Central memory CD4-positive, alpha-beta T cell (primary cell): ENCODE data around the gene CCDC85C.

Experiments used
- DNase-seq: peaks from one replicate; pipeline ENCODE4 v3.0.0; 2022

Gene CCDC85C

GRCh38 chr14:99507860-99508640 is 96.0 kb downstream of the CCDC85C start:
- DNase-seq: no peak

- DNase-seq: no peak
Measured at GRCh38 chr14:99506276-99506675, 97.7 kb downstream of the CCDC85C start.

- DNase-seq: no peak
Measured at GRCh38 chr14:99505089-99505488, 98.9 kb downstream of the CCDC85C start.

GRCh38 chr14:99503848-99504453 is 100.1 kb downstream of the CCDC85C start:
- DNase-seq: no peak

- DNase-seq: no peak
Measured at GRCh38 chr14:99502989-99503421, 101.0 kb downstream of the CCDC85C start.

GRCh38 chr14:99497894-99498293 is 106.1 kb downstream of the CCDC85C start:
- DNase-seq: no peak

- no peak for DNase-seq
Measured at GRCh38 chr14:99497341-99497740, 106.7 kb downstream of the CCDC85C start.

GRCh38 chr14:99484106-99484505 is 119.9 kb downstream of the CCDC85C start:
- DNase-seq: no peak

- peak; percentile 28 for DNase-seq
Measured at GRCh38 chr14:99481745-99482099, 122.3 kb downstream of the CCDC85C start.

GRCh38 chr14:99480917-99481744 is 122.9 kb downstream of the CCDC85C start, which contains the start of gene CCNK:
TSS of gene CCNK (plus strand) at chr14:99481409. CDS start at chr14:99492678, 11,269 bp downstream.
- DNase-seq: peak; percentile 100

GRCh38 chr14:99479906-99480869 is 123.8 kb downstream of the CCDC85C start, which contains the start of gene SETD3:
TSS of gene SETD3 (minus strand) at chr14:99480859. CDS start at chr14:99465805, 15,054 bp downstream.
- peak; percentile 24 for DNase-seq

- DNase-seq: no peak
Measured at GRCh38 chr14:99479160-99479905, 124.7 kb downstream of the CCDC85C start.

GRCh38 chr14:99478128-99478527 is 125.9 kb downstream of the CCDC85C start:
- no peak for DNase-seq

GRCh38 chr14:99476864-99477263 is 127.1 kb downstream of the CCDC85C start:
- DNase-seq: no peak

GRCh38 chr14:99475660-99476059 is 128.3 kb downstream of the CCDC85C start:
- DNase-seq: no peak

GRCh38 chr14:99475179-99475578 is 128.8 kb downstream of the CCDC85C start:
- DNase-seq: no peak

- DNase-seq: no peak
Measured at GRCh38 chr14:99473458-99473857, 130.5 kb downstream of the CCDC85C start.

- no peak for DNase-seq
Measured at GRCh38 chr14:99472937-99473336, 131.1 kb downstream of the CCDC85C start.

GRCh38 chr14:99471731-99472130 is 132.3 kb downstream of the CCDC85C start:
- no peak for DNase-seq

- no peak for DNase-seq
Measured at GRCh38 chr14:99468836-99469592, 135.0 kb downstream of the CCDC85C start.

- DNase-seq: no peak
Measured at GRCh38 chr14:99468081-99468480, 135.9 kb downstream of the CCDC85C start.
